Measurements from ENCODE around the gene HIP1R.
A peak's percentile ranks its signal among the peaks of the same experiment; 100 is the strongest.

Gene HIP1R

GRCh38 chr12:122847921-122848421 lies 12.7 kb downstream of the HIP1R start:
- DNase-seq: no peak

DNA sequence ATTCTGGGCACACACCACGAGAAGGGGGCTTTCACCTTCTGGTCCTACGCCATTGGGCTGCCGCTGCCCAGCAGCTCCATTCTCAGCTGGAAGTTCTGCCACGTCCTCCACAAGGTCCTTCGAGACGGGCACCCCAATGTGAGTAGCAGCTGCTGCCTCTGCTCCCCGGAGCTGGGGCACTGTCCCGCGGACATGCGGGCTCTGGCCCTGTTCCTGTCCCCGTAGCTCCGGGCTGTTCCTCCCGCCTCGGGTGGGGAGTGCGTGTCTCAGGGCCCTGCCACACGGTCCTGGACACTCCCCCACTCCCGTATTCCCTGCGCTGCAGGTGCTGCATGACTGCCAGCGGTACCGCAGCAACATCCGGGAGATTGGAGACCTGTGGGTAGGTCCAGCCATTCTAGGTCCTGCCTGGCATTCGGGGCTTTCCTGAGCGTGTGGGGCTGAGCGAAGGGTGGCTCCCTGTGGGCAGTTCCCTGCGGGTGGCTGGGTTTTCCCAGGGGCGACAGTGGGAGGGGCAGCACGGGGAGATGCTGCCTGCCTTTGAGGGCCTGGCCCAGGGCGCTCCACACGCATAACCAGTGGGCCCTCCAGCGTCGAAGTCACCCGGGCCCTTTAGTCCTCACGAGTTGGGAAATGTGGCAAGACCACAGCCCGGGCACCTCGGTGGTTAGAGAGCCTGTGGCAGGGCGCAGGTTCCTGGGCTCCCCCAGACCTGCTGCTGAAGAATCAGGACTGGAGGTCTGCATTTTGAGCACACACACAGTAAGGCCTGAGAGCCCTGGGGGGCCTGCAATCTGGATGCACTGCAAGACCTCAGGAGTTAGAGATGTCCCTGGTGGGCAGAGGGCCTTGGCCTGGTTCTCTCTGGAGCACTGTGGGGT lies 13.5 kb downstream of the HIP1R start:
- DNase-seq: no peak

- DNase-seq: no peak
Measured at GRCh38 chr12:122849352-122850047, 14.2 kb downstream of the HIP1R start.

GRCh38 chr12:122850048-122850445 lies 14.8 kb downstream of the HIP1R start:
- no peak for DNase-seq

DNA sequence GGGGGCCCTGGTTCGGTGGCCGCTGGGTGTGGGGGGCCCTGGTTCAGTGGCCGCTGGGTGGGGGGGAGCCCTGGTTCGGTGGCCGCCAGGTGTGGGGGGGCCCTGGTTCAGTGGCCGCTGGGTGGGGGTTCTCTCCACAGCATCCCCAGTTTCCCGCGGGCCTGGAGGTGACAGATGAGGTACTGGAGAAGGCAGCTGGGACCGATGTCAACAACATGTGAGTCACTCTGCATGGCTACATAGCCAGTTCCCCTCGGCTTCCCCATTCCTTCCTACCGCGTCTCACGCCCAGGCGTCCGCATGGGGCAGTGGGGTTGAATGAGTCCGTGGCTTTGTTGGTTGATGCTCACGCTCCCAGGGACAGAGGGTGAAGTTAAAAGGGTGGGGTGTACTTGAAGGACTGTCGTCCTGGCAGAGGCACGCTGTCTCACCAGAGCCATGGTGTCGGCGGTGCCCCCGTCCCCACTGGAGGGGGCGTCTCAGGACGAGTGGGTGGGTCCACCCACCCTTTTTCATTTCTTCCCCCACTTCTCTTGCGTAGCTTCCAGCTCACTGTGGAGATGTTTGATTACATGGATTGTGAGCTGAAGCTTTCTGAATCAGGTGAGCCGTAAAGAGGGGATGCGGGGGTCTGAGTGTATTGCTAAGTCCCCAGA lies 15.6 kb downstream of the HIP1R start:
- DNase-seq: no peak

- no peak for DNase-seq
Measured at GRCh38 chr12:122851820-122852219, 16.6 kb downstream of the HIP1R start.

- no peak for DNase-seq
Measured at GRCh38 chr12:122852336-122853275, 17.3 kb downstream of the HIP1R start.

DNA sequence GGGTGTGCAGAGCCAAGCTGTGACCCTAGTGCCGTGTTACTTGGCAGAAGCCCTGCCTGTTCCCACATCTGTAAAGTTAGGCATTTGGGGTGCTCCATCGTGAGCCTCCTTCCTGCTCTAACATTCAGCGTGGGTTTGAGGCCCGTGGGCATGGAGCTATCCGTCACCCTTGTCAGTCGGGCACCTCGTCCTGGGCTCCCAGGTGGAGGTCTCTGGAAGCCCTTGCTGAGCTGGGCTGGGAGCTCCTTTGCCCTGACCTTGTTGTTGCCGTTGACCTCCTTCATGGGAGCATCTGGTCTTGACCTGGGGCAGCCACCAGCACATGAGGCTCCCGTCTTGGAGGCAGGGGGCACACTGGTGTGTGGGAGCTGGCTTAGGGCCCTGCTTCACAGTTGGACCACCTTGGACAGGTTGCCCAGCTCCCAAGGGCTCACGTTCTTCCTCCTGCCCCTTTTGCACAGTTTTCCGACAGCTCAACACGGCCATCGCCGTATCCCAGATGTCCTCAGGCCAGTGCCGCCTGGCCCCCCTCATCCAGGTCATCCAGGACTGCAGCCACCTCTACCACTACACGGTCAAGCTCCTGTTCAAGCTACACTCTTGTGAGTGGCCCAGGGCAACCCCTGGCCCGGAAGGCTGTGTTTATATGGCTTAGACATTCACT lies 18.5 kb downstream of the HIP1R start:
- no peak for DNase-seq

- no peak for DNase-seq
Measured at GRCh38 chr12:122854554-122854953, 19.3 kb downstream of the HIP1R start.

- no peak for DNase-seq
Measured at GRCh38 chr12:122855071-122855829, 20.0 kb downstream of the HIP1R start.

DNA sequence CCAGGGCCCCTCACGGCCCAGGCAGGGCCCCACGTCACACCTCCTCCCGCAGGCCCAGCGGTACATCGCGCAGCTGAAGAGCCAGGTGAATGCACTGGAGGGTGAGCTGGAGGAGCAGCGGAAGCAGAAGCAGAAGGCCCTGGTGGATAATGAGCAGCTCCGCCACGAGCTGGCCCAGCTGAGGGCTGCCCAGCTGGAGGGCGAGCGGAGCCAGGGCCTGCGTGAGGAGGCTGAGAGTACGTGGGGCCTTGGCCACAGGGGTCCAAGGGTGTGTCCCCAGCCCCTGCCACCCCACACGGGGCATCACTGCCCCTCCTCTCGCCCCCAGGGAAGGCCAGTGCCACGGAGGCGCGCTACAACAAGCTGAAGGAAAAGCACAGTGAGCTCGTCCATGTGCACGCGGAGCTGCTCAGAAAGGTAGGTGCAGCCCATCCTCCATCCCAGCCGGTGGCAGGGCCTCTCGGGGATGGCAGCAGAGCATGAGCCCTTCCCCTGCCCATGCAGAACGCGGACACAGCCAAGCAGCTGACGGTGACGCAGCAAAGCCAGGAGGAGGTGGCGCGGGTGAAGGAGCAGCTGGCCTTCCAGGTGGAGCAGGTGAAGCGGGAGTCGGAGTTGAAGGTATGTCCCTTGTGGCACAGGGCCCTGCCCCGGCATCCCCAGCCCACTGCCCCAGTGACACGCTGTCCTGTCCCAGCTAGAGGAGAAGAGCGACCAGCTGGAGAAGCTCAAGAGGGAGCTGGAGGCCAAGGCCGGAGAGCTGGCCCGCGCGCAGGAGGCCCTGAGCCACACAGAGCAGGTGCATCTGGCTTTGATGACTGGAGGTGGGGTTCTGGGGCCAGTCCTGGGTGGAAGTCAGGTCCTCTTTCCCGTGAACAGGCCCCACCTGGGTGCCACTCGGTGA lies 20.9 kb downstream of the HIP1R start:
- peak; percentile 85 for DNase-seq

DNA sequence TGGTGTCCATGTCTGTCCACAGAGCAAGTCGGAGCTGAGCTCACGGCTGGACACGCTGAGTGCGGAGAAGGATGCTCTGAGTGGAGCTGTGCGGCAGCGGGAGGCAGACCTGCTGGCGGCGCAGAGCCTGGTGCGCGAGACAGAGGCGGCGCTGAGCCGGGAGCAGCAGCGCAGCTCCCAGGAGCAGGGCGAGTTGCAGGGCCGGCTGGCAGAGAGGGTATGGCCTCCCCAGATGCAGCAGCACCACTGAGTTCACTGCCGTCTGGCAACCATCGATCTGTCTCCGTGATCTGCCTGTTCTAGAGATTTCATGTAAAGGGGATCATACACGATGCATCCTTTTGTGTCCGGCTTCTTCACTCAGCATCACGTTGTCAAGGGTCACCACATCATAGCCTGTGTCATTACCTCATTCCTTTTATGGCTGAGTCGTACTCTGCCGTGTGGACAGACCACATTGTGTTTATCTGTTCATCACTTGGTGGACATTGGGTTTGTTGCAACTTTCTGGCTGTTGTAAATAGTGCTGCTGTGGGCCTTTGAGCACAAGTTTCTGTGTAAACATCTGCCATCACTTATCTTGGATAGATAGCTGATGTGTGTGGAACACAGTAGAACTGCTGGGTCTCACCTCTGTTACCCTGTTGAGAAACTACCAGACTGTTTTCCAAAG lies 21.9 kb downstream of the HIP1R start:
- no peak for DNase-seq

DNA sequence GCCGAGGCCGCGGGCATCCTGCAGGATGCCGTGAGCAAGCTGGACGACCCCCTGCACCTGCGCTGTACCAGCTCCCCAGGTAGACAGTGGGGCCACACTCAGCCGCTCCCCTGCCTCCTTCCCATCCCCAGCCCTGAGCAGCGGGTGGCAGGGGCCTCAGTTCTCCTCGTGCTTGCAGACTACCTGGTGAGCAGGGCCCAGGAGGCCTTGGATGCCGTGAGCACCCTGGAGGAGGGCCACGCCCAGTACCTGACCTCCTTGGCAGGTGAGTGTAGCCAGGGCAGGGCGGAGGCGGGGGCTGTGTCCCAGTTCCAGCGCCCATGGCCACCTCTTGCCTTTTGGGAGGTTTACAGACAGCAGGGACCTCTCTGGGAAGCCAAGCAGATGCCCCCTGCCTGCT lies 22.9 kb downstream of the HIP1R start:
- no peak for DNase-seq

- no peak for DNase-seq
Measured at GRCh38 chr12:122858591-122859302, 23.5 kb downstream of the HIP1R start.

DNA sequence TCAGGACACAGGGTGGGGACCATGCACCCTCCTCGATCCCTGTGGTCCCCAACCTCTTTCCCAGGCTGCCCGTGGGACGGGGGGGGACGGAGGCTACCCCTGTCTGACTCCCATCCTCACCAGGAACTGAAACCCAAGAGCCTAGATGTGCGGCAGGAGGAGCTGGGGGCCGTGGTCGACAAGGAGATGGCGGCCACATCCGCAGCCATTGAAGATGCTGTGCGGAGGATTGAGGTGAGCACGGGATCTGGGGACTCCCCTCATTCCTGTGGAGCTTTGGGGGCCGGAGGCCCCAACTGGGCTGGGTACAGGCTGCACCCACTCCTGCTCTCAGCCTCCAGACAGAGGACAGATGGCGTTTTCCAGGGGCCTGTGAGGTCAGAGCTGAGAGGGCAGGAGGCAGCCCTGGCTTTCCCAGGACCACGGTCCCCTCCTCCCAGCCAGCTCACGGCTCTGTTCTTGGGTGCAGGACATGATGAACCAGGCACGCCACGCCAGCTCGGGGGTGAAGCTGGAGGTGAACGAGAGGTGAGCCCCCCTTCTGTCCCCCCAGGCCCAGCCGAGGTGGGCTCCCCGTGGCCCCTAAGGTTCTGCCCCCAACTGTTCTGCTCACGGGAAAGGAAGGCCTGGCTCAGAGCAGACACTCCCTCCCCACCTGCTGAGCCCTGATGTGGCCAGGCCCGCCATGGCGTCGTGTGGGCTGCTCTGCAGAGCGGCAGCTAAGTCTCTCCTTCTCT lies 24.2 kb downstream of the HIP1R start:
- no peak for DNase-seq

DNA sequence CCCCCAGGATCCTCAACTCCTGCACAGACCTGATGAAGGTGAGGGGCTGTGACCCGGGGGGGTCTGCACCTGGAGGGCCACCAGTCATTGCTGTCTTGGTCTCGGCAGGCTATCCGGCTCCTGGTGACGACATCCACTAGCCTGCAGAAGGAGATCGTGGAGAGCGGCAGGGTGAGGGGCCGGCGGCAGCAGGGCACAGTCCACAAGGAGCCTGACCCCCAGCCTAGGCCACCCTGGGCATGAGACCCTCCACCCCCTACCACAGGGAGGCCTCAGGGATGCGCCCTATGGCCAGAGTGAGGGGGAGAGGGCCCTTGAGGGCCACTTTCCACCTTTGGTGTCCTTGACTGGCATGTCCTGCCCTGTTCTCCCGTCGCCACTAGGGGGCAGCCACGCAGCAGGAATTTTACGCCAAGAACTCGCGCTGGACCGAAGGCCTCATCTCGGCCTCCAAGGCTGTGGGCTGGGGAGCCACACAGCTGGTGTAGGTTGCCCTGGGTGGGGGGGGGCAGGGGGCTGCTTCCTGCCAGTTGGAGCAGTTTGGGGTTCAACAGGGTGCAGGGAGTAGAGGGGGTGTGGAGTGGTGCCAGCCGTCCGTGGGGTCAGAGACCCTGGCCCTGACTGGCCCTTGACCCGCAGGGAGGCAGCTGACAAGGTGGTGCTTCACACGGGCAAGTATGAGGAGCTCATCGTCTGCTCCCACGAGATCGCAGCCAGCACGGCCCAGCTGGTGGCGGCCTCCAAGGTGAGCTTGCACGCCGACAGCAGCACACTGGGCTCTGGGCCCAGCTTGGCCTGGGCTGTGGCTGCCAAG lies 25.0 kb downstream of the HIP1R start:
- DNase-seq: peak; percentile 47
